Activated CD4-positive, alpha-beta T cell treated with anti-CD3 and anti-CD28 coated beads for 24 hours (primary cell): ENCODE measurements around the gene CDX1.

Experiments used
- DNase-seq, 2 donors: peaks; one replicate each; pipeline ENCODE4 v3.0.0-alpha.2; 2020; ENCODE audit warnings: low read depth in 2 of 2

The CDX1 gene

DNA sequence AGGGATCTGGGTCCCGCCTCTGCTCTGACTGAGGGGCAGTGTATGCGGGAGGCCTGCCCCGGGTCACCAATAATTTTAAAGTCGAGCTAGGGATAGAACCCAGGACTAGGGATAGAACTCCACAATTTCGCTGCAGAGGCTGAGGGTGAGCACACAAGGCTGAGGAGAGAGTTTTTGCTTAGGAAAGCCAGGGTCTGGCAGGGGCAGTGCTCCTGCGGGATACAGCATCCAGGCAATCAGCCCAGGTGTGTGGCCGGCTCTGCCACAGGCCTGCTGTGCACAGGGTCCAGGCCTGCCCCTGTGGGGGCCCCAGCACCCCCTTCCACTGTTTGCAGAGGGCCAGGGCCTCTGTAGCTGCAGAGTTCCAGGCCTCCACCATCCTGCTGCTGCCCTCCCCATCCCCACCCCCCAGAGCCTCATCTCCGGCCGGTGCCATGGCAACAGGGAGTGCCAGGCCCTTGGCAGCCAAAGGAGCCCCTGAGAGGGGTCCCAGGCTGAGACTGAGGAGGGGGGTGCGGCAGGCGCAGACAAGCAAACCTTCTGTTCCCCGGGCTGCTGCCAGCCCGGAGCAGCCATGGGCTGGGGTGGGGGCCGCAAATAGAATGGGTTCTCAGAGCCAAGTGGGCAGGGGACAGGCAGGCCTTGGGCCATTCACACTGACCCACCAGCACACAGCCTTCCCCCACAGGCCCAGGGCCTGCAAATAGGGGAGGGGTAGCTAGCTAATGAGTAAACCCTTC, 19.5 kb upstream of the CDX1 start:
- no peak for DNase-seq

- DNase-seq: no peak
Observed at GRCh38 chr5:150147670-150148069, 18.9 kb upstream of the CDX1 start.

DNA sequence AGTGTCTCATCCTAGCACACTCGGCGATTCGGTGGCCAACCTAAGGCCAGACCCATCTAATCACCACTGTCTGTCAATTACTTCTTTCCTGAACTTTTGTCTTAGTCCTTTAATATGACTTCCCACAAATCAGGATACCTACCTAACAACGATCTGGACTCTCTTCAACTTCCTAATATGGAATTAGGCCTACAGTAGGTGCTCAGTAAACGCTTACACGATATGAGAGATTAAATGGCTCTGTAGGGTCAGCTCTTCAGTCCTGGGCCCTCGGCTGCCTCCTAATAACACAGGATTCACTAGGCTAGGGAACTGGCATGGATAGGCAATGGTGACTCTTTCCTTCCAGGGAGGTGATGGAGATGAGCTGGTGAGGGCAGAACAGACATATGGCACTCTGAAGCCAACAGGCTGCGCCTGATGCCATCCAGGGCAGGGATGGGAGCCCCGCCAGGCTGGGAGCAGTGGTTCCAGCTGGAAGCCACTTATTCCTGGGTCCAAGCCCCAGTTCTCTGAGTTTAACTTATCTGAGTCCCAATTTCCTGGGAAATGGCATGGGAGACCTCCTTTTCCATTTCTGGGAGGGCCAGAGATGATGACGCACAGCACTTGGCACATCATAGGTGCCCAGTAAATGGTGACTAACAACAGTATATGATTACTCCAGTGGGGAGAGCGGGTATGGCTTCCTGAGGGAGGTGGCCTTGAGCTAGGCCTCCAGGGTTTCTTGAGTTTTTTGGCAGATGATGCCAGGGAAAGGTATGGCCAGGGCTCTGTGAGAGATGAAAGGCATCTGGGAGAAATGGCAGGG, 18.3 kb upstream of the CDX1 start:
- DNase-seq: no peak

GRCh38 chr5:150149618-150150017, 17.0 kb upstream of the CDX1 start:
- no peak for DNase-seq

- no peak for DNase-seq
Observed at GRCh38 chr5:150152636-150153462, 13.7 kb upstream of the CDX1 start.

DNA sequence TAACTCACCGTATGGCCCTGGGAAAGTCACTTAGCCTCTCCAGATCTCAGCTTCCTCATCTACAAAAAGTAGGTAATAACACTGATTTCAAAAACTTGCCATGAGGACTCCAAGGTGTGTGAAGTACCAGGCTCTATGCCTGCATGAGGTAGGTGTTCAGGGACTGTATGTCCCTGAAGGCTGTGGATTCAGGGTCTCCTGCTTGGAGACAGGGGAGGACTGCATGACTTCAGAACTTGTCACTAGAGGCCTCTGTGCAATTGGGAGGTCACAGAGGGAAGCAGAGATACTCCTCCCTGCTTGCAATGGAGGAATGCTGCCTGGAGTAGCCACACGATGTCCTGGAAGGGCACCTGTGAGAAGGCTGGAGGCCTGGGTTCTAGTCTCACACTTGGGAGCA, 13.1 kb upstream of the CDX1 start:
- no peak for DNase-seq

- DNase-seq: no peak
Observed at GRCh38 chr5:150153957-150154617, 12.5 kb upstream of the CDX1 start.

DNA sequence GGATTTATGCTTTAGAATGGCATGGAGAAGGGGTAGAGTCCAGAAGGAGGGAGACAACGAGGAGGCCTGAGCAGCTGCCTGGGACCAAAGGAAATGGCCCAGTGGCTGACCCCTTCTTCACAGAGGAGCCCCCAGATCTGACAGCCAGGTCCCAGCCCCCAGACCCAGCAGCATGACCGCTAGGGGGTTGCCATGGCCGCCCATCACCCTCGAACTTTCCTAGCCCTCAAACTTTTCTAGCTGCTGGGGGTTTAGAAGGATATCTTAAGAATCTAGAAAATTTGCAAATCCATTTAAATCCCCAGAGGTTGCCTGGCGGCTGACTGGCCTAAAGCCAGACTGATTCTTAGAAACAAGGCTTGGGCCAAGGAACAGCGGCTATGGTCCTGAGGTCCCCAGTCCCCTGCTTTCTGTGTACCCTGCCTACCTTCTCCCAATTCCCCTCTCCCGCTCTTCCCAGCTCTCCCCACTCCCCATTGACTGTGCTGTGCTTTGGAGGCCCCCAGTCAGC, 11.9 kb upstream of the CDX1 start:
- DNase-seq: no peak

DNA sequence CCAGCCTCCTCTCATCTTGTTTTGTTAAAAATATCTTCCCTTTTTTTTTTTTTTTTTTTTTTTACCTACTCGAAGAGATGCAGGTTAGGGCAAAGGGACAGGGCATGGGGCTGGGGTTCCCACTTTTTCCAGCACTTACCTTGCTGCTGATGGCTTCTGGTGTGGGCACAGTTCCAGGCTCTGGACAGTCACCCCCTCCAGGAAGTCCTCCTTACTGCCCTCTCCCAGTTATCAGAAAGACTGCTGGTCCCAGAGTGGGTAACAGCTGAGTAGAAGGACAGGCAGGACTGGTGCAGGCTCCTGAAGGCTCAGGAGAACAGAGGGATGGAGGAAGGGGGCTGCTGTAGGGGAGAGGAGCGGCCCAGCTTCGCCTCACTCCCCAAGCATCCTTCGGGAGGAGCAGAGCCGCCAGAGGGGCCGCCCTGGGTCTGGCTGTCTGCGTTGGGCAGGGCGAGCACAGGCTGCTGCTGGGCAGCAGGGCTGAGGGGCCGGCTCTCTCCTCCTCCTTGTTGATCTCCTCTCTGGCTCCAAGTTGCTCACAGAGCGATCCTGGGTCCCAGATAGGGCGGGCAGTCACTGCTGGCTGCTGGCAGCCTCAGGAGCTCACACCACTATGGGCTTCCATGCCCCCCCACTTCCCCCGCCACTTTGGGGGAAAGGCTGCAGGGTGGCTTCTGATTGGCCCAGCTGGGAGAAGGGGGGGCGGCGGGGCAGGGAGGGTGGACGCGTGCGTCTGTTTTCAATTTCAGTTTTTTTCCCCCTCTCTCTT, 11.1 kb upstream of the CDX1 start, which contains the start of gene PDGFRB:
TSS of gene PDGFRB (minus strand) at position 588 of the 769 bp plus-strand sequence. CDS start 18,798 bp downstream, outside the sequence.
- DNase-seq: no peak

GRCh38 chr5:150156027-150156368, 10.6 kb upstream of the CDX1 start:
- DNase-seq: no peak

- no peak for DNase-seq
Observed at GRCh38 chr5:150156540-150156939, 10.0 kb upstream of the CDX1 start.

DNA sequence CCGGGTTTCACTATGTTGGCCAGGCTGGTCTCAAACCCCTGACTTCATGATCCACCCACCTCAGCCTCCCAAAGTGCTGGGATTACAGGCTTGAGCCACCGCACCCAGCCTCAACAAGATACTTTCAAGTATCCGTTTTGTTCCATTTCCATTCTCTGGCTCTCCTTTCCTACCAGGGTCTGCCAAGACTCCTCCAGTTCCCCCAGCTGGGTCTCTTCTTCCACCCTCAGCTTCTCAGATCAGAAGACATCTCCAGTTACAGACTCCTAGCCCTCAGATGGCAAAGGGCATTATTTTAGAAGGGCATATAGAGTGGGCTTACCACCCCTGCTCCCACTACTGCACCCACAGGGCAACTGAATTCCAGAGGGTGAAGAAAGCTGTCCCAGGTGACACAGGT, 9.4 kb upstream of the CDX1 start:
- DNase-seq: no peak

GRCh38 chr5:150158170-150158949, 8.2 kb upstream of the CDX1 start:
- no peak for DNase-seq

GRCh38 chr5:150159031-150159430, 7.5 kb upstream of the CDX1 start:
- no peak for DNase-seq

DNA sequence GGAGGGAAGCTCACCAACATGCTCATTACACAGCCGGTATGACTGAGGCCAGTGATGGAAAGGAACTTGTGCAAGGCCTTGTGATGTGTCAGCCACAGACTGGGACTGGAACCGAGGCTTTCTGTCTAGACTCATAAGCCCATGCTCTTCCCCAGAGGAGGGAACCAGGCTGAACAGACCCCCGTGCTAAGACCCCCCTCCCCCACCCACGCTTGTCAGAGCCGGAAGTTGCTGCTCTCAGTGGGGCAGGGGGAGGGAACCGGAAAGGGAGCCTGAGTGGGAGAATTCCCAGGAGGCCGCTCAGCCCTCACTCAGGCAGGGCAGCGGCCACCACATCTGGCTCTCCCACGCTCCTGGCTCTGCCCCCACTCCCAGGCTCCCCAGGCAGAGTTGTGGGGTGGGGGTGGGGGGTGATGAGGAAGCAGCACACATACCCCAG, 6.8 kb upstream of the CDX1 start:
- DNase-seq: no peak

GRCh38 chr5:150160448-150161081, 6.0 kb upstream of the CDX1 start:
- no peak for DNase-seq

- peak; percentile 67 to 69 for DNase-seq
Observed at GRCh38 chr5:150161242-150162141, 5.1 kb upstream of the CDX1 start.

DNA sequence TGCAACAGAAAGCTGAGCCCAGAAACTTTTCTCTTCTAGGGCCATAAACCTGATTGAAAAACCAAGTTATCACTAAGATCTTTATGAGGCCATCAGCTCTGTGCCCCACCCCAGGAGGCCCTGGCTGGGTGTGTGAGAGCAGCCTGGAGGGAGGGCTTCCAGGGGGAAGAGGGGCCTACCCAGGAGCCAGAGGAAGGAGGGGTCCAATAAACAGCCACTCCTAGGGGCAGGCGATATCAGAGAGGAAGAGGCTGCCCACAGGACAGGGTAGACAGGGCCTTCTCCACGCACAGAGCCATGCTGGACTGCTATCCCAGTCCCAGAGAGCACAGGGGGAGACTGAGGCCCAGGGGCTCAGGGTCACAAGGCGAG, 4.5 kb upstream of the CDX1 start:
- DNase-seq: no peak
